ENCODE results near the gene GPR35.

GPR35 gene

DNA sequence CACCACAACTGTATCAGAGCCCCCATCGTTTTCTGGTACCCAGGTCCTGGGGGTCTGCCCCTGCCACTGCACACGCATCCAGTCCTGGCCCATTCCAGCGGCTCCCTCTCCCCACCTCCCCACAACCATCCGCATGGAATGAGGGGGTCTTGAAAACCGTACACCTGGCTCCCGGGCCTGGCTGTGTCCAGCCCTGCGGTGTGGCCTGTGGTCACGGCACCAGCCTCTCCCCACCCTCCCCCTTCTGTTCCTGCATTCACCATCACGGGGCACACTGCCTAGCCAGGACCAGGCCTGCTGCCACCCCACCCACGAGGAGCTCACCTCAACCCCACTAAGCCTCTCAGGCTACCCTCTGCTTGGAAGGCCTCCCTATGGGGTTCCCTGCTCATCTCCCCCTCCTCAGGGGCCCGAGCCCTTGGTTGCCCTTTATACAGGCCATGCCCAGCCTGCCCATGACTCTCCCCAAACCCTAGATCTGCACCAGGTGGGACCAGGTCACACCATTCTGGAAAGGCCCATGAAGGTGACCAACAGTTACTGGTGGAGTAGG is 11.4 kb downstream of the GPR35 start:
- Histone ChIP-seq H3K36me3 (ENCODE audit: control insufficient read depth, insufficient read depth, low read length) (no peaks in the 10 kb centered on the region), H3K27me3 (ENCODE audit: control insufficient read depth, insufficient read depth, low read length) (peaks cover 28% of the 10 kb centered on the region; the same call in 1 of the 2 replicates), H3K4me3 (ENCODE audit: low read depth, low read length) (no peak overlapping the region), H3K27ac (ENCODE audit: low read depth, low read length) (no peak overlapping the region), H3K4me1 (ENCODE audit: control insufficient read depth, insufficient read depth, low read length) (no peaks in the 10 kb centered on the region), H3K9ac (ENCODE audit: low read length) (no peak overlapping the region), H3K9me3 (ENCODE audit: control insufficient read depth, insufficient read depth, low read depth, low read length) (peaks cover 45% of the 10 kb centered on the region)

DNA sequence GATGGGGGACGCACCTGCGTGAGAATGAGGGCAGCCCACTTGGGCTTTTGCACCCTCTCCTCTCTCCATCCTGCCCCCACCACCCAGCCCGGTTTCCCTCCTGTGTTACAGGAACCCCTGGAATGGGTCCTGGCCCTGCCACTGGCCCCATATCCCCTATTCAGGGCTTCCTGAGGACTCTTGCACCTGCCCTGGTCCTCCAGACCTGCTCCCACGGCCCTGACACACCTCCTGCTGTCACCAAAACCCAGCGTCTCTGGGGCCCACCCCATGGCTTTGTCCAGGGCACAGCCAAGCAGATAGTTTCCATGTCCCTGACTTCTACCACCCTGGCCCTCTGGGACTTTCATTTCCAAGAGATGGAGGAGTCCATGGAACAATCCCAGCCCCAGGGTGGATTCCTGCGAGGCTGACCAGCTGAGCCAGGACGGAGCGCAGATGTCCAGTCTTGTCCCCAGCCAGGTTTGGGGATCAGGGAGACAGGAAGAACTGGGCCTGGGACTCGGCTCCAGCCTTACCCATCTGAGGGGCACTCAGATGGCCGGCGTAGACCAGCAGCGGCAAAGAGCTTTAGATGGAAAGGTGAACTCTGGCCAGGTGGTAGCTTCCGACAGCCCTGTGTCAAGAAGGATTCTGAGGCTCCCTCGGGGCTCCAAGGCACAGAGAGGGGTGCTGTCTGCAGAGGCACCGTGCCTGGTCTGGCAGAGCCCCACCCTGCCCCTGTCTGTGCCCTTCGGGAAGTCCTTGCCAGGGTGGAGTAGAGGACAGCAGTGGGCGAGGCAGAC is 12.0 kb downstream of the GPR35 start:
- no peaks in the 10 kb centered on the region for H3K36me3 ChIP-seq (ENCODE audit: control insufficient read depth, insufficient read depth, low read length)
- no peak overlapping the region for H3K9ac ChIP-seq (ENCODE audit: low read length)
- no peak overlapping the region for H3K27ac ChIP-seq (ENCODE audit: low read depth, low read length)
- no peaks in the 10 kb centered on the region for H3K4me1 ChIP-seq (ENCODE audit: control insufficient read depth, insufficient read depth, low read length)
- H3K9me3 ChIP-seq (ENCODE audit: control insufficient read depth, insufficient read depth, low read depth, low read length), result peaks cover 38% of the 10 kb centered on the region
- H3K4me3 ChIP-seq (ENCODE audit: low read depth, low read length), result no peak overlapping the region
- peaks cover 28% of the 10 kb centered on the region; the same call in 1 of the 2 replicates for H3K27me3 ChIP-seq (ENCODE audit: control insufficient read depth, insufficient read depth, low read length)

DNA sequence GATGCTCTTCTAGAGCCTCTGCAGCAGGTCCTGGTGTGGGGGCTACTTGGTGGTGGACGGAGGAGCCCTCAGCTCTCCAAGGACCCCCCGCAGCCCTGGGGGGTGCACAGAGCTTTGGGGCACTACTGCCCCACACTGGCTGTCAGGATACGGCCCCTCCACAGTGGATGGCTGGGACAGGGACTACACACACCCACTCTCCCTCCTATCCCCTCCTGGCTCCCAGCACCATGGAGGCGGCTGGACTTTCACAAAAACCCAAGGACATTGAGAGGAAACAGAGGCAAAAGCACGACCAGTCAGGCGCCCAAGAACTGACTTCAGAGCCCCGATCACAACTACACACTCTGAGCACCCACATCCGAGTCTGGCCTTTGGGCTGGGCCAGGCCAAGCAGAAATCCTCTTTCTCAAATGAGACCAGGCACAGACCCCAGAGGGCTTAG is 12.6 kb downstream of the GPR35 start:
- Histone ChIP-seq H3K27ac (ENCODE audit: low read depth, low read length) (no peak overlapping the region), H3K36me3 (ENCODE audit: control insufficient read depth, insufficient read depth, low read length) (no peaks in the 10 kb centered on the region), H3K4me3 (ENCODE audit: low read depth, low read length) (no peak overlapping the region), H3K9ac (ENCODE audit: low read length) (no peak overlapping the region), H3K27me3 (ENCODE audit: control insufficient read depth, insufficient read depth, low read length) (peaks cover 28% of the 10 kb centered on the region; the same call in 1 of the 2 replicates), H3K9me3 (ENCODE audit: control insufficient read depth, insufficient read depth, low read depth, low read length) (peaks cover 32% of the 10 kb centered on the region), H3K4me1 (ENCODE audit: control insufficient read depth, insufficient read depth, low read length) (no peaks in the 10 kb centered on the region)

DNA sequence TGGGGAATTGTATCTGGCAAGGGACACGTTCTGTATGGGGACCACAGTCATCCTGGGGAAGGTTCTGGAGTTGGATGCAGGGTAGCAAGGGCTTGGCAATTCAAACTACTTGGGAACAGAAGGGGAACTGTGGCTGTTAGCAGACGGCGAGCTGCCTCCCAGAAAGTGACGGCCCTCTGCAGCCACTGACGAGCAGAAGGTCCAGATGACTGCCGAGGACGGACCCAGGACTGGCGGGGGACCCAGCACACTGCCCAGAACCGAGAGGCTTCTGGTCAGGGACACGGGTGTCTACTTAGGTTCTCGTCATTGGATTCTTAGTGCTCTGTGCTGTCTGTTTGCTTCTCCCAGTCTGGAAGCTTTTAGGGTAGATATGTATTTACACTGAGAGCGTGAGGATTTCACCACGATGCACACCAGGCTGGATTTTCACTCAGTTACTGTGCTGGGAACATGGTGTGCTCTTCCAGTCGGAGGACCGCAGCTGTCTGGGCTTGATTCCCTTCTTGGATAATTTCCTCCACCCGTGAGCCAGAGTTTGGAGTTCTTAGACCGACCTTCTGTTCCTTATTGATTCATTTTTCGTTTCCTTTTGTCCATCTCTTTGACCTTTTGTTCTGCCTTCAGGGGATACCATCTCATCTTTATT is 13.4 kb downstream of the GPR35 start:
- peaks cover 28% of the 10 kb centered on the region; the same call in 1 of the 2 replicates for H3K27me3 ChIP-seq (ENCODE audit: control insufficient read depth, insufficient read depth, low read length)
- H3K9ac ChIP-seq (ENCODE audit: low read length), result no peak overlapping the region
- no peak overlapping the region for H3K27ac ChIP-seq (ENCODE audit: low read depth, low read length)
- H3K4me1 ChIP-seq (ENCODE audit: control insufficient read depth, insufficient read depth, low read length), result no peaks in the 10 kb centered on the region
- no peaks in the 10 kb centered on the region for H3K36me3 ChIP-seq (ENCODE audit: control insufficient read depth, insufficient read depth, low read length)
- H3K9me3 ChIP-seq (ENCODE audit: control insufficient read depth, insufficient read depth, low read depth, low read length), result peaks cover 27% of the 10 kb centered on the region
- no peak overlapping the region for H3K4me3 ChIP-seq (ENCODE audit: low read depth, low read length)

DNA sequence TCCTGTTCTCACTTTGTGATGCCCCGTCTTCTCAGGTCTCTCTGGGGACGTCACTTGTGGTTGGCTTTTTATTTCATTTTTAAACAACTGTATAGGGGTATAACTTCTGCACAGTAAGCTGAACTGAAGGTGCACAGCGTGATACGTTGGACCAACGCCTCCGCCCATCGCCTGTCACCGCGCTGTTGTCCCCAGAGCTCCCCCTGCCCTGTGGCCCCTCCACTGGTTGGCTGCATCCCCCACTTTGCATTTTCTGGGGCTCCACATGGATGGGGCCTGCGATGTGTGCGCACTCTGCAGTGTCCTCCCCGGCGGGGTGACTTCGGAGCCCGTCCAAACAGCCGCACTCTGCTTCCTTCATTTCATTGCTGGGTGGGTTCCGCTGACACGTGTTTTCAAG is 14.3 kb downstream of the GPR35 start:
- Histone ChIP-seq H3K9me3 (ENCODE audit: control insufficient read depth, insufficient read depth, low read depth, low read length) (peaks cover 17% of the 10 kb centered on the region), H3K4me3 (ENCODE audit: low read depth, low read length) (no peak overlapping the region), H3K27ac (ENCODE audit: low read depth, low read length) (no peak overlapping the region), H3K36me3 (ENCODE audit: control insufficient read depth, insufficient read depth, low read length) (no peaks in the 10 kb centered on the region), H3K9ac (ENCODE audit: low read length) (no peak overlapping the region), H3K27me3 (ENCODE audit: control insufficient read depth, insufficient read depth, low read length) (peaks cover 33% of the 10 kb centered on the region; the same call in 1 of the 2 replicates), H3K4me1 (ENCODE audit: control insufficient read depth, insufficient read depth, low read length) (no peaks in the 10 kb centered on the region)

DNA sequence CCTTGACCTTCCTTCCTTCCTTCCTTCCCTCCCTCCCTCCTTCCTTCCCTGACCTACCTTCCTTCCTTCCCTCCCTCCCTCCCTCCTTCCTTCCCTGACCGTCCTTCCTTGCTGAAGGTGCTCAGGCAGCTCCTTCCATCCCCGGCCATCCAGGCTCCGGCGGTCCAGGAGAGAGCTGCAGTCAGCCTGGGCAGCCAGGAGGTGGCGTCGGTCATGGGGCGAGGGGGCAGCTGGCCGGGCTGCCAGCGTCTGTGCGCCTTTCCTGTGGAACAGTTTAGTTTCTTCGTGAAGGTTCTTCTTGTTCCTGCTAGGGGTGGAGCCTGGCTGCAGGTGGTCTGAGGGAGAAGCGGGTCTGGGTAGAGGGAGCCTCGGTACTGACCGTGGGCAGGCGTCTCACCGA is 15.7 kb downstream of the GPR35 start:
- peaks cover 4% of the 10 kb centered on the region for H3K9me3 ChIP-seq (ENCODE audit: control insufficient read depth, insufficient read depth, low read depth, low read length)
- no peak overlapping the region for H3K9ac ChIP-seq (ENCODE audit: low read length)
- H3K27me3 ChIP-seq (ENCODE audit: control insufficient read depth, insufficient read depth, low read length), result peaks cover 33% of the 10 kb centered on the region; the same call in 1 of the 2 replicates
- no peaks in the 10 kb centered on the region for H3K36me3 ChIP-seq (ENCODE audit: control insufficient read depth, insufficient read depth, low read length)
- no peak overlapping the region for H3K27ac ChIP-seq (ENCODE audit: low read depth, low read length)
- no peak overlapping the region for H3K4me3 ChIP-seq (ENCODE audit: low read depth, low read length)
- H3K4me1 ChIP-seq (ENCODE audit: control insufficient read depth, insufficient read depth, low read length), result no peaks in the 10 kb centered on the region

DNA sequence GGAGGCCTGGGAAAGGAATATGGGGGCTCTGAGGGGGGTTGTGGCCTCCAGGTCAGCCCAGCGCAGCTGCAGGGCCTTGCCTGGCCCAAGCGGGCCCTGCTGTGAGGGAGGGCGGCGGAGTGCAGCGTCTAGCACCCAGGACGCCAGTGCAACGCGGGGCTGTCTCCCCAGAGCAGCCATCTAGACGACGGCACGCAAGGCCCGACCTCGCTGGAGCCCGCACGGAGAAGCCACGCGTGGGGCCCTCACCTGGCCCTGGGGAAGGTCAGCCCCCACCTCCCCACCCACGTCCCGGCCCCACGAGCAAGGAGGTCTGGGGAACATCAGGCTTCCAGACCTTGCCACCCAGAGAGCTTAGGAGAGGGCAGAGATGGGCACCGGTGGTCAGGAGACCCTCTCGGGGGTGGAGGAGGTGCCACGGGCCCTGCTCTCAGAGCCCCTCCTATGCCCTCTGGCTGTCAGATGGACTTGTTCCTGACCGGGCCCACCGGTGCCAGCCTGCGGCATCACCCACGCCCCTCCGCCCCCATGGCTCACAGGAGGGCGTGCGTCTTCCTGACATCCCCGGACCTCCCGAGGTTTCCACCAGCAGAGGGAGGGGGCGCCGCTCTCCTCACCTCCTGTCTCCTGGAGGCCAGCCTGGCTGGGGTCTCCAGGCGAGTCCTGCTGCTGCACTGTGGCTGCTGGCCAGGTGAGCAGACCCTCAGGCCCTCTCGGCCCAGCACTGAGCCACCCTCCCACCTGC is 17.0 kb downstream of the GPR35 start:
- Histone ChIP-seq H3K4me1 (ENCODE audit: control insufficient read depth, insufficient read depth, low read length) (no peaks in the 10 kb centered on the region), H3K9ac (ENCODE audit: low read length) (no peak overlapping the region), H3K27ac (ENCODE audit: low read depth, low read length) (no peak overlapping the region), H3K27me3 (ENCODE audit: control insufficient read depth, insufficient read depth, low read length) (peaks cover 33% of the 10 kb centered on the region; the same call in 1 of the 2 replicates), H3K4me3 (ENCODE audit: low read depth, low read length) (no peak overlapping the region), H3K9me3 (ENCODE audit: control insufficient read depth, insufficient read depth, low read depth, low read length) (no peaks in the 10 kb centered on the region), H3K36me3 (ENCODE audit: control insufficient read depth, insufficient read depth, low read length) (no peaks in the 10 kb centered on the region)

DNA sequence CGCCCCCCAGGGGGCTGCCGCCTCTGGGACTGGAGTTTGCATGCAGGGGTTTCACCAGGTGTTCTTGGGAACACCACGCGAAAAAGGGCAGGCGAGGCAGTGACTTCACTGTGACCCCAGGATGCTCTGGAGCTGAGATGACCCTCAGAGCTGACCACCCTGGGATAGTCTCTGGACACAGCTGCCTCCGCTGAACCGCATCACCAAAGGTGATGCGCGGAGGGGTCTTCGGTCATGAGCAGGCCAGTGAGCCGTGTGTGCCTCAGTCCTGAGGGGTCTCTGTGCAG is 17.5 kb downstream of the GPR35 start:
- H3K27ac ChIP-seq (ENCODE audit: low read depth, low read length), result no peak overlapping the region
- H3K27me3 ChIP-seq (ENCODE audit: control insufficient read depth, insufficient read depth, low read length), result peaks cover 33% of the 10 kb centered on the region; the same call in 1 of the 2 replicates
- H3K9me3 ChIP-seq (ENCODE audit: control insufficient read depth, insufficient read depth, low read depth, low read length), result no peaks in the 10 kb centered on the region
- H3K4me1 ChIP-seq (ENCODE audit: control insufficient read depth, insufficient read depth, low read length), result no peaks in the 10 kb centered on the region
- H3K9ac ChIP-seq (ENCODE audit: low read length), result no peak overlapping the region
- no peak overlapping the region for H3K4me3 ChIP-seq (ENCODE audit: low read depth, low read length)
- H3K36me3 ChIP-seq (ENCODE audit: control insufficient read depth, insufficient read depth, low read length), result no peaks in the 10 kb centered on the region

DNA sequence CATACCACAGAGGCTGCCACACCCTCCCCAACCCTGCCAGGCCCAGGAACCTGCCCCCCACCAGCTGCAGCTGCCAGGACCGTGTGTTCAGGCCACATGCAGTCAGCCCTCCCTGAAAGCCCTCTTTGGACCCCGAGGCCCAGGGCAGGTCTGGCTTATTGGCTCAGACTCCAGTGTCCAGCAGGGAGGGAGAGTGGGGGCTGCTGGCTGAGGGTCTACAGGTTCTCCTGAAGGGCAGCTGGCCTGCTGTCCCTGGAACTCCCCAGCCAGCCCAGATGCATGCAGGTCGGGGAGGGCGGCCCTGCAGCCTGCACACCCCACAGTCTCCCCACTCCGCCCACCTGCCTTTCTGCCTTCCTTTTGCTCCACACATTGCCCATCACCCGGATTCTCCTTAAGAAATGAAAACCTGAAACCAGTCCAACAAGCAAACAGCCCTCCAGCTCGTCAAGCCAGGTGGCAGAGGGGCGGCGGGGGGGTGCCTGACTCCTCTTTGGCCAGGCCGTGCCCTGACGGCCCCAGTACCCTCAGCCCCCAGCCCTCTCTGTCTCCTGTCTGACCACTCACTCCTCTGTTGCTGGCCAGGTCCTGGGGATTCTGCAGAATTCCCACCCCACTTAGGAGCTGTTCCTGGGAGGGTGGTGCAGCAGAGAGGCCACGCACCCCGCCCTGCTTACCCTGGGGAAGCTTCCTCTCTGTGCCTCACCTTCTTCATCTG is 18.0 kb downstream of the GPR35 start:
- H3K9ac ChIP-seq (ENCODE audit: low read length), result no peak overlapping the region
- H3K27me3 ChIP-seq (ENCODE audit: control insufficient read depth, insufficient read depth, low read length), result peaks cover 29% of the 10 kb centered on the region; the same call in 1 of the 2 replicates
- no peaks in the 10 kb centered on the region for H3K4me1 ChIP-seq (ENCODE audit: control insufficient read depth, insufficient read depth, low read length)
- no peak overlapping the region for H3K4me3 ChIP-seq (ENCODE audit: low read depth, low read length)
- H3K9me3 ChIP-seq (ENCODE audit: control insufficient read depth, insufficient read depth, low read depth, low read length), result no peaks in the 10 kb centered on the region
- no peaks in the 10 kb centered on the region for H3K36me3 ChIP-seq (ENCODE audit: control insufficient read depth, insufficient read depth, low read length)
- H3K27ac ChIP-seq (ENCODE audit: low read depth, low read length), result no peak overlapping the region

DNA sequence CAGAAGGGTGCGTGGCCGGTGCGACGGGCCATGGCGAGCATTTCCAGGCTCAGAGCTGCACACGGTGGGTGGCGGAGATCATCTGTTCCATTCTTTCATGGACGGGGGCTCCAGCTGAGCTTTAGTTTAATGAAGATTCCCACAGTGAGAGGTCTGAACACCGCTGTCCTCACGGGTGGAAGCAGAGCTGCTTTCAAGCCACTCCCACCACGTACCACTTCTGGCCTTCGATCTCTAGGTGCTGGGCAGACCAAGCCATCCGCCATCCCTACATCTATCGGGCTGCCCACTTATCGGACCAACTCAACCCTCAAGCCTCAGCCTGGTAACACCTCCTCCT is 18.5 kb downstream of the GPR35 start:
- H3K27me3 ChIP-seq (ENCODE audit: control insufficient read depth, insufficient read depth, low read length), result peaks cover 29% of the 10 kb centered on the region; the same call in 1 of the 2 replicates
- no peak overlapping the region for H3K4me3 ChIP-seq (ENCODE audit: low read depth, low read length)
- no peaks in the 10 kb centered on the region for H3K36me3 ChIP-seq (ENCODE audit: control insufficient read depth, insufficient read depth, low read length)
- no peaks in the 10 kb centered on the region for H3K4me1 ChIP-seq (ENCODE audit: control insufficient read depth, insufficient read depth, low read length)
- no peak overlapping the region for H3K27ac ChIP-seq (ENCODE audit: low read depth, low read length)
- H3K9ac ChIP-seq (ENCODE audit: low read length), result no peak overlapping the region
- no peaks in the 10 kb centered on the region for H3K9me3 ChIP-seq (ENCODE audit: control insufficient read depth, insufficient read depth, low read depth, low read length)
